IMR-90 (cell line): ENCODE results near the gene CLMP.

Source experiments
- MAFK ChIP-seq: IDR thresholded peaks from 2 replicates; pipeline ENCODE4 v1.6.1; 2012; ENCODE audit warnings: low read depth, low read length, improper control_type of control experiment
- MAZ ChIP-seq: IDR thresholded peaks from 2 replicates; pipeline ENCODE4 v1.6.1; 2012; ENCODE audit warnings: low read depth, mild to moderate bottlenecking, low read length, improper control_type of control experiment, moderate library complexity, borderline replicate concordance
- POLR2A ChIP-seq: IDR thresholded peaks from 2 replicates; pipeline ENCODE4 v1.6.1; 2012; ENCODE audit warnings: mild to moderate bottlenecking, low read depth, low read length
- RAD21 ChIP-seq: IDR thresholded peaks from 2 replicates; pipeline ENCODE4 v1.6.1; 2012; ENCODE audit warnings: low read length, improper control_type of control experiment
- RFX5 ChIP-seq: IDR thresholded peaks from 2 replicates; pipeline ENCODE4 v1.8.0; 2012; ENCODE audit warnings: low read depth, mild to moderate bottlenecking, low read length, moderate library complexity
- TF ChIP-seq, protein P1 (sequence below): conservative IDR thresholded peaks from 2 replicates; pipeline ENCODE4 v1.5.1; 2012; ENCODE audit warnings: mild to moderate bottlenecking, low read depth, low read length, improper control_type of control experiment
- TF ChIP-seq, protein P2 (sequence below): fragments of 150-350 bp; IDR thresholded peaks from 2 replicates; pipeline ENCODE4 v1.6.1; 2016; ENCODE audit warnings: low read depth, mild to moderate bottlenecking, low read length, moderate library complexity, borderline replicate concordance
- TF ChIP-seq, protein P3 (sequence below): fragments of 150-350 bp; IDR thresholded peaks from 2 replicates; pipeline ENCODE4 v1.6.1; 2017; ENCODE audit warnings: mild to moderate bottlenecking, antibody characterized with exemption, low read length, low read depth

DNA sequence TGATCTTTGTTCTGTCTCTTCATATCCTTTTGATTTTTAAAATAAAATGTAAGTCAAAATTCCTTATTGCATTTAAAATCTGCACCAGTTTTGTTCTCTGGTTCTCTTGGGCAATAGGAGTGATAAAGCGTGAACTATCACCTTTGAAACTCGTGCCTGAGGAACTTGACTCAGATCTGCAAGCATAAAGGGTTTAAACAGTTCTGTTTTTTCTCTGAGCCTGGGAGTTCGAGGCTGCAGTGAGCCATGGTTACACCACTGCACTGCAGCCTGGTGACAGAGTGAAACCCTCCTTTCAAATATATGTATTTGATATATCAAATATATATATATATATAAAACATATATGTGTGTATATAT, 38.9 kb upstream of the CLMP start:
- TF ChIP-seq, protein P1, sequence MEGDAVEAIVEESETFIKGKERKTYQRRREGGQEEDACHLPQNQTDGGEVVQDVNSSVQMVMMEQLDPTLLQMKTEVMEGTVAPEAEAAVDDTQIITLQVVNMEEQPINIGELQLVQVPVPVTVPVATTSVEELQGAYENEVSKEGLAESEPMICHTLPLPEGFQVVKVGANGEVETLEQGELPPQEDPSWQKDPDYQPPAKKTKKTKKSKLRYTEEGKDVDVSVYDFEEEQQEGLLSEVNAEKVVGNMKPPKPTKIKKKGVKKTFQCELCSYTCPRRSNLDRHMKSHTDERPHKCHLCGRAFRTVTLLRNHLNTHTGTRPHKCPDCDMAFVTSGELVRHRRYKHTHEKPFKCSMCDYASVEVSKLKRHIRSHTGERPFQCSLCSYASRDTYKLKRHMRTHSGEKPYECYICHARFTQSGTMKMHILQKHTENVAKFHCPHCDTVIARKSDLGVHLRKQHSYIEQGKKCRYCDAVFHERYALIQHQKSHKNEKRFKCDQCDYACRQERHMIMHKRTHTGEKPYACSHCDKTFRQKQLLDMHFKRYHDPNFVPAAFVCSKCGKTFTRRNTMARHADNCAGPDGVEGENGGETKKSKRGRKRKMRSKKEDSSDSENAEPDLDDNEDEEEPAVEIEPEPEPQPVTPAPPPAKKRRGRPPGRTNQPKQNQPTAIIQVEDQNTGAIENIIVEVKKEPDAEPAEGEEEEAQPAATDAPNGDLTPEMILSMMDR = no peak
- no peak for TF ChIP-seq MAFK
- TF ChIP-seq RAD21 = no peak
- TF ChIP-seq, protein P2, sequence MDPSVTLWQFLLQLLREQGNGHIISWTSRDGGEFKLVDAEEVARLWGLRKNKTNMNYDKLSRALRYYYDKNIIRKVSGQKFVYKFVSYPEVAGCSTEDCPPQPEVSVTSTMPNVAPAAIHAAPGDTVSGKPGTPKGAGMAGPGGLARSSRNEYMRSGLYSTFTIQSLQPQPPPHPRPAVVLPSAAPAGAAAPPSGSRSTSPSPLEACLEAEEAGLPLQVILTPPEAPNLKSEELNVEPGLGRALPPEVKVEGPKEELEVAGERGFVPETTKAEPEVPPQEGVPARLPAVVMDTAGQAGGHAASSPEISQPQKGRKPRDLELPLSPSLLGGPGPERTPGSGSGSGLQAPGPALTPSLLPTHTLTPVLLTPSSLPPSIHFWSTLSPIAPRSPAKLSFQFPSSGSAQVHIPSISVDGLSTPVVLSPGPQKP = no peak
- TF ChIP-seq RFX5 = no peak
- TF ChIP-seq, protein P3, sequence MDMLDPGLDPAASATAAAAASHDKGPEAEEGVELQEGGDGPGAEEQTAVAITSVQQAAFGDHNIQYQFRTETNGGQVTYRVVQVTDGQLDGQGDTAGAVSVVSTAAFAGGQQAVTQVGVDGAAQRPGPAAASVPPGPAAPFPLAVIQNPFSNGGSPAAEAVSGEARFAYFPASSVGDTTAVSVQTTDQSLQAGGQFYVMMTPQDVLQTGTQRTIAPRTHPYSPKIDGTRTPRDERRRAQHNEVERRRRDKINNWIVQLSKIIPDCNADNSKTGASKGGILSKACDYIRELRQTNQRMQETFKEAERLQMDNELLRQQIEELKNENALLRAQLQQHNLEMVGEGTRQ = no peak
- TF ChIP-seq MAZ = no peak
- TF ChIP-seq POLR2A = no peak
